GM10248 (cell line): Measurements from ENCODE around the gene STXBP6.

ENCODE experiments used
- CTCF ChIA-PET: fragments of 300-600 bp; sonication (Branson Sonifier 250); formaldehyde crosslinking; extraction: SDS; loops from one replicate; lab custom pipeline; 2021; ENCODE audit warnings: antibody characterized with exemption; lab: Yijun Ruan, JAX
- POLR2A ChIA-PET: fragments of 350-650 bp; sonication (Branson Sonifier 250); formaldehyde crosslinking; extraction: SDS; loops from one replicate; lab custom pipeline; 2020; ENCODE audit warnings: antibody characterized with exemption; lab: Yijun Ruan, JAX
- DNase-seq: peaks from one replicate; pipeline ENCODE4 v3.0.0; 2012; ENCODE audit errors: extremely low spot score
- CTCF ChIP-seq: IDR thresholded peaks from 2 replicates; pipeline ENCODE4 v1.5.1; 2012; ENCODE audit warnings: mild to moderate bottlenecking, low read depth; ENCODE audit errors: extremely low read depth, missing control alignments, control extremely low read depth

STXBP6 gene

GRCh38 chr14:24927809-24928208 is 122.1 kb downstream of the STXBP6 start:
- DNase-seq: no peak
- ChIA-PET CTCF (interaction anchor here (1.2 to 1.4 kb wide), 2 partner anchors 10 to 205 kb away, joined by 5 to 6 read pairs; no protein-coding TSS in a partner anchor), POLR2A (no interaction called here)
- TF ChIP-seq CTCF: no peak

DNA sequence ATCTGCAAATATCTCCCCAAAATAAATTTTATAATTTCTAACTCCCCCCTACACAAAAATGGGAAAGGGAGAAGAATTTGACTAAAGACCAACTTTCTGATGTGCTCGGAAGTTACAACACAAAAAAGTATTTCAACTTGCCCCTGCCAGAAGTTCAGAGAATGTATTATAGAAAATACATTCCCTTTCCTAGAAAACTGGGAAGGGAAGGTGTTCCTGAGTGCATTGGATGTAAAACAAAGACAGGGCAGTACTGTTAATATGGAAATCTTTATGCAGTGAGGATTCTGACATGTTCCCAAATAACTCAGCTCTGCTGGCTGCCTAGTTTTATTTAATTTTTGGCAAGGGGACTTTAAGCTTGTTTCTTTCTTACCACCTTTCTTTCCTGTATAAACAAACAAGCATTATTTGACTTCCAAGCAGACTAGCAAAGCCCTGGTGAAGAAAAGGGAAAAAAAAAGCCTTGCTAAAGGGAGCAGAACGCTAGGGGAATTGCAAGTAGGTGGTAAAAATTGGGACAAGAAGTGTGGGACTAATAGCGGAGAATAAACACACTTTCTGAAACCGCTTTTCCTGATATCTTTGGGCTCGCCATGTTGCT is 124.1 kb downstream of the STXBP6 start:
- no peak for DNase-seq
- ChIA-PET POLR2A (no interaction called here), CTCF (interaction anchor here (1.0 to 1.9 kb wide), 3 partner anchors 11 to 24 kb away, joined by 3 to 5 read pairs (median 4); no protein-coding TSS in a partner anchor)

DNA sequence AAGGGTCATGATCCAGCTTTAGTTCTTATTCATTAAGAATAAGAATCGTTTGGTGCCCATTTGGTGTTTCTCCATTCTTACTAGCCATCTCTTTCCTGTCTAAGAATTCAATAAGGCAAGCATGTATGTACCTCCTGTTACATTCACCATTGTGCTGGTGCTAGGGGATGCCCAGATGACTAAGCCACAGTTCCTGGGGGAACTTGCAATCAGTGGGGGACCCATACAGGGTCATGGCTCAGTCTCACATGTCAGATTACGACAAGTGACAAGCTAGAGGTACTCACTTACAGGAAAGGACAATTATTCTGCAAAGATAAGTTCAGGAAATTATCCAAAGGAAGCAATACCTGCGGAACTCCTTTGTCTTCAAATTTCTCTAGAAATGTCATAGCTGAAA is 125.4 kb downstream of the STXBP6 start:
- no peak for TF ChIP-seq CTCF
- no peak for DNase-seq
- ChIA-PET POLR2A (no interaction called here), CTCF (interaction anchor here (1.0 to 1.9 kb wide), 6 partner anchors 10 to 26 kb away, joined by 3 to 5 read pairs (median 4); no protein-coding TSS in a partner anchor)

More for the DNA sequence above, 124.1 kb downstream of the STXBP6 start:
- no peak for TF ChIP-seq CTCF

- CTCF ChIA-PET: no interaction called here
- no peak for TF ChIP-seq CTCF
- POLR2A ChIA-PET: no interaction called here
- no peak for DNase-seq
These were observed 128.0 kb downstream of the STXBP6 start for GRCh38 chr14:24921903-24922302.

DNA sequence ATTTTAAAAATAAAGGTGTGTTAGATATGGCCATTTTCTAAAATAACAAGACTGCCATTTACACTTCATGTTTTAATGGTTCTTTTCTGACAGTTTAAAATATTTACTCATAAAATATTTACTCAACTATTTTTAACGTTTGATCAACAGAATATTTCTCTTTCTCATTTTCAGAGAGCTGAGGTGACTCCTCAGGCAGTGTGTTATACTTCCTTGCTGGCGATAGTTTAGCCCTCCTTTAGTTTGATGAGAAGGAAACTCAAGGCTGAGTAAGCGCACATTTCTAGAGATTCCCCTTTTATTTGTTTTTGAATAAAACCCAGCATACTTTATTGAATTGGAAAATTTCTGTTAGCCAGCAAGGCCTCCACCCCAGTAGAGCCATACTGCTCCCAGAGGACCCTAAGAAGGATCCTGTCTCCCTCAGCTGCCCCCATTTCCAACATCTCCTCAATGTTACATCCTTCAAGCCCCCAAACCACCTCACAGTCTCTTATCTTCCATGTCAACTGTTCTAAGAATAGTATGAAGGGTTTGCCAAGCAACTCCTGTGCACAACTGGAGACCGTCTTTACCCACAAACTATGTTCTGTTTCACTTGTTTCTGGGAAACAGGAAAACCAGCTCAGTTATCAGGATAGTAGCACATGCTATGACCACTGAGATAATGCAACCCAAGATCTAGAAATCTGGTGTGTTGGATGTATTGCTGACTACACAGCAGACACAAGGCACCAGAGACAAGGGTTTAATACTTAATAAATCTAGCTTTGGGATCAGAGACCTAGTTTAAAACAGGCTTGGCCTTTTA is 129.5 kb downstream of the STXBP6 start:
- ChIA-PET CTCF (interaction anchor here (1.0 to 1.4 kb wide), 2 partner anchors 12 to 37 kb away, joined by 3 to 4 read pairs; no protein-coding TSS in a partner anchor), POLR2A (no interaction called here)
- no peak for TF ChIP-seq CTCF
- DNase-seq: no peak

GRCh38 chr14:24918822-24919221 is 131.1 kb downstream of the STXBP6 start:
- no peak for DNase-seq
- TF ChIP-seq CTCF: no peak
- ChIA-PET CTCF (no interaction called here), POLR2A (no interaction called here)
